ENCODE data around the gene TMEM60.
"Not testable (repeated sequence)": the region's sequence is repeated elsewhere in the genome, so short reads cannot be mapped to it uniquely, and the experiment has no call there.

TMEM60 gene

DNA sequence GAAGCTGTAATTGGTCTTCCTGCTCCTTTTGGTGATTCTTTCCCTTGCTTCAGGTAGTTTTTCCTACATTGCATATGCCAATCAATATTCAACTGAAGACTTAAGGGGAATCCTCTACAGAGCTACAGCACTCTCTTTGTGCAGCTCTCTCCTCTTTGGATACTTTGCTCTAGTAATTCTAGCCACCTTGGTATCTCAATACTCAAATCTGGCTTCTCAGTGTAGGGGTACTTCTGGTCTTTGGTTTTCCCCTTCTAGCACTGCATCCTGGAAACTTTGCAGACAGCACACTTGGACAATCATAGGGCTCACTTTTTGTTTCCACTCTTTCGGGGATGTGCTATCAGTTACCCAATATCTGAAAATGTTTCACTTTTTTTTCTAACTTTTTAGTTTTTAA is 10.3 kb upstream of the TMEM60 start:
- DNase-seq: no peak

DNA sequence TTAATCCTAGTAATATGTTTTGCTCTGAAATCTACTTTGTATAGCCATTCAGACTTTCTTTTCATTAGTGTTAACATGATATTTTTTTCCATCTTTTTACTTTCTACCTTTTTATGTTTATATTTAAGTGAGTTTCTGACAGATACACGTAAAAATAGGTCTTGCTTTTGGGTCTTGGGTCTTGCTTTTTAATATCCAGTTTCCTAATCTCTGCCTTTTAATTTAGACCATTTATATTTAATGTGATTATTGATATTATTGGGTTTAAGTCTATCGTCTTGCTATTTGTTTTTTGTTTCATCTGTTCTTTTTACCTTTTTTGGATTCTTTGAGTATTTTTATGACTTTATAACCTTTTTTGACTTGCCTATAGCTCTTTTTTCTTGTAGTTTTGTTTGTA is 8.2 kb upstream of the TMEM60 start:
- no peak for DNase-seq

DNA sequence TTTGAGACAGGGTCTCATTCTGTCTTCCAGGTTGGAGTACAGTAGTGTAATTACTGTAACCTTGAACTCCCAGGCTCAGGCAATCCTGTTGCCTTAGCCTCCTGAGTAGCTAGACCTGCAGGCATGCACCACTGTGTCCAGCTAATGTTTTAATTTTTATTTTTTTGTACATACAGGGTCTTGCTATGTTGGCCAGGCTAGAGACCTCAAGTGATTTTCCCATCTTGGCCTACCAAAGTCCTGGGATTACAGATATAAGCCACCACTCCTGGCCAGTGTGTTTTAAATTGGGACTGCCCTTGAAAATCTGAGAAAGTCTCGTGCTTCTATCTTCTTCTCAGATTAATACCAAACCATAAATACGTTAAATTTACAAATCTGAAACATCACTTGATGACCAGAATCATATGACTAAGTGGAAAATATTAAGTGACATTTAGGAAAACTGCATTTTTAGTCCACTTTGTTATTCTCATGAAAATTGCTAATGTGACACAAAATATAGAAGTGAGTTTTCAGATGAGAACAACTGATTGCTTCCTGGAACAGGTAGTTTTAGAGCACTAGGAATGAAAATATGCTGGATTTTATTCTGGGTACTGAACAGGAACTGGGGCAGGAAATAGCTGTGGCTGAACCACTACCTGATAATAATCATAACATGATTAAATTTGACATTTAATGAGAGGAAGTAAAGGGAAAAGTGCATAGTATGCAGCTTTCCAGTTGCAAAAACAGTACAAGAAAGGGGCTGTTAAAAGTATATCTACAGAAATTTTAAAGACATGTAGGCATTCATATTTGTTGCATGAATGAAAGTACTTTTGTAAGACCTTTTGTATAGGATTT is 4.5 kb upstream of the TMEM60 start:
- DNase-seq: peak in 1 of 2 donors; percentile 35

DNA sequence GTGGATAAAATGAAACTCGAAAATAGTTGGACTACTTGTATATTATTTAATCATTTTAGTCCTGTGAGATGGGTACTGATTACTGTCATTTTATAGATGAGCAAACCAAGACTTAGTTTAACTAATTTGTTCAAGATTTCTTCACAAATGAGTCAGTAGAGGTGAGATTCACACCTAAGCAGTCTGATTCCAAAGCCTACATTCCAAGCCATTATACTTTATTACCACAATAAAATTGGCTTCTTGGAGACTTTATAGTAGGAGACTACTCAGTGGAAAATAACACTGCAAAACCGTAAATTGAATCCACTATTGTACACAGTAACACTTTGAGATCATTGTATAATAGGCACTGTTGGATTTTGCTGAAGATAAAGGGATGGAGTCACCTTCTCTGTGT is 2.5 kb upstream of the TMEM60 start:
- DNase-seq: no peak

DNA sequence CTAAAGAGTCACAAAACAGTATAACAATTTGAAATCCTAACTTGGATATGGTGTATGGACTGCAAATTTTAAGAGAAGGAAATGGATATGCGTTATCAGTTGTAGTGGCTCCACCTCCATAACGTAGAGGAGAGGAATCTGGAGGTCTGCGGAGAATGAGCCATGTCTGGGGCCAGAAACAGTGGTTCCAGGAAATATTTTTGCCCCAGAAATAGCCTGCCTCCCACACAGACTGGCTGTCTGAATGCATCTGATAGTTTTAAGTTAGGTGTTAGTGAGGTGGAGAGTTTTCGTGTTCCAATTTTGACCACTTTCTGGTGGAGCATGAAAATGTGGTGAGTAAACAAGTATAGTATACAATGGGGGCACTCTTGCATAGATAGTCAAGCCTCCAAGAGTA is 1.9 kb upstream of the TMEM60 start:
- no peak for DNase-seq

DNA sequence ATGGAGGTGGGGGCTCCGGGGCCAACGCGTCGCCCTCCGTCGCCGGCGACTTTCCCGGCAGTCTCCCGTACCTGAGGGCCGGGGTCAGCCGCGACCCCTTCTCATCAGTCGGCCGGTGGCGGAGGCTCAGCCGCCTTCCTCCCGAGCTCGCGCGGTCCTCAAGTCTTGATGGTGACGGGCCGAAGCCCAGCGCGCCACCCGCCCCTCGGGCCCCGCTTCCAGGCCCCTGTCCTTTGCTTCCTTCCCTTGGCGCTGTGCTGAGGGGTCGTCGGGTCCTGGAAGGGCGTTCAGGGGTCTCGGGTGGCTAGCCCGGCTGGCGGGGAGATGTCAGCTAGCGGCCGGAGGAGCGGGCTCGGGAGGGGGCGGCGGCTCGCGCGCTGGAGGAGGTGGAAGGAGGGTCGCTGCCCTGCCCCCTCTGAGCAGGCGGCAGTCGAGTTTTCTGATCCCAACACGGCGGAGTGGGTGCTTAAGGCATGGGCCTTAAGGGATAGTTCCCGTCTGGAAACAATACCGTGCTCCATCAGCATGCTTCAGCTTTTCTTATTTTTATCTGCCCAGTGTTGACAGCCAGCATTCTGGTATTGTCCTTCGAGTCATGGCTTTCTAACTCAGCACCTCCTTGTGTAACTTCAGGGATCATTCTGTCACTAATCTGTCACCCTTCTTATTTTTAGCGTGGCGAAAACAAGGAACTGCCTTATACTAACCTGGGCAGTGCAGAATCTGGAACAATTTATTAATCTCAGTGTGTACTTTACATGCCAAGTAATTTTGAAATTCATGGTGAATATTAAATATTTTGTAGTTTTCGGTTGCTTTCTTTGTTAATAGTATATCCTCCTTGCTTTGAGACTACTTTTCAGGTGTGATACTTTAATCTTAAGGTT is 1.1 kb upstream of the TMEM60 start:
- peak in 1 of 2 donors; percentile 27 for DNase-seq

DNA sequence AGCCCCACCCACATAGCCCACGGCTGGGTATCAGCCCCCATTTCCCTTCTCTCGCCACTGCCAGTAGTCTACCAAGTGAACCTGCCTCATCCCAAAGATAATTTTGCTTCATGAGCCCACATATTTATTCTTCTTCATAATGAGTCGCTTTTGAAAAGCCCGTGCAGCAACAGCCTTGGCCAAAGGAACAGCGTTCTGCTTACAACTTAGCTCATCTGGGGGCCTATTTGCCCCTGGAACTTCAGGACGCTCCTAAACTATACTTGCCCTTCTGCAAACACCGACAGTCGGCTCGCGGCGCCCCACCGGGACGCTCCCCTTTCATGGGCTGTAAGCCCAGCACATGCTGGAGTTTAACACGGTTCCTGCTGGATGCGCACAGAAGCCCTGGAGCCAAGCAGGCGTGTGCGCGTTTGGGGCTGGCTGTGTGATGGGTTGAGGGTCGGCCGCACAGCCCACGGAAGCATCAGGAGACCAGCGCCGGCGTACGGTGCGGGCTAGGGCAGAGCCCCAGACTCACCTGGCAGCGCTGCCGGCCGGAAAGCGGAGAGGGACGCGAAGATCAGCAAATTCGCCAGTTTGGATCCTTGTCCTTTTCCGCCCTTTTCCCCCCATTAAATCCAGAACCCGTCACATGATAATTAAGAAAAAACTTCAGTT is 370 bp downstream of the TMEM60 start:
- DNase-seq: no peak

DNA sequence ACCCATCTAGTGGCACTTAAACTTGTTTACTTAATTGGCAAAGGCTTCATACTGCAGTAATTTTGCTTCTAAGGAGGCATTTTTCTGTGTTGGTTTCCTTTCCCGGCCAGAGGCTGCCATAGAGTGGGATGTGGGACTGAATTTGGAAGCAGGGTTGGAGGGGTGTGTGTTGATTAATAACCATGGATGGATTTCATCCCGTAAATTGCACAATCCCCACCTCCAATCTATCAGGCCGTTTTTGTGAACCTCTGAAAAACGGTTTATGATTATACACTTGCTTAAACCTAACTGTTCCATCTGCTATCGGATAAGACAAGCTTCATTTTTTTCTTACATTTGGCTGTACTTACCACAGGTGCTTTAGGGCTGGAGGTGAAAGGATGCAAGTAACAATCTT is 1.3 kb downstream of the TMEM60 start:
- DNase-seq: no peak

DNA sequence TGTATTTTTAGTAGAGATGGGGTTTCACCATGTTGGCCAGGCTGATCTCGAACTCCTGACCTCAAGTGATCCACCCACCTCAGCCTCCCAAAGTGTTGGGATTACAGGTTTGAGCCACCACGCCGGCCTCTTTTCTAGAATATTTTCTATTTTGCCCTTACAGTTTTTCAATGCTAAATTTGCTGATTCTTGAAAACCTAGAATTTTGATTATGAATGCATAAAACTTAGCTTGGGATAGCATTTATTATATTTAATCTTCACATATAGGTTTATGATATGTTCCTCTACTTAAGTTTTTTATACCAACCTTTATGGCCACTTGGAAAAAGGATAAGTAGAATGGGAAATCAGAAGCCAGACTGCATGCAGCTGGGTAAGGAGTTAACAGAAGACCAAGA is 2.1 kb downstream of the TMEM60 start:
- DNase-seq: no peak

DNA sequence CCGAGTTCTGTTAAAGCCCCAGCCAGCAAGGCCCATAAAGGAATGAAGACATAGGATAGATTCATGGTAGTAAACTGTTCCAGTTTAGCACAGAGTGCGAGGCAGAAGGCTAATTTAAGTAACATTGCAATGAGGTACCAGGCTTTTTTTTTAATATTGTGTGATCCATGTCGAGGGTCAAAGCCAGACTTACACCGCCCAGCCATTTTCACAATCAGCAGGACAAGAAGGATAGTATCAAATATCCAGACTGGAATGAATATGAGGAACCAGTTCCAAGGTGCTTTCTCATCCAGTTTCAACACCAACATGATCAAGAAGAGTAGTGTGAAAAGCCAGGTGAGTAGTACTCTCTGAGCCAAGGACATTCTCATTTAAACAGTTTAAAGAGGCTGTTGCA is 4.2 kb downstream of the TMEM60 start:
- DNase-seq: no peak

DNA sequence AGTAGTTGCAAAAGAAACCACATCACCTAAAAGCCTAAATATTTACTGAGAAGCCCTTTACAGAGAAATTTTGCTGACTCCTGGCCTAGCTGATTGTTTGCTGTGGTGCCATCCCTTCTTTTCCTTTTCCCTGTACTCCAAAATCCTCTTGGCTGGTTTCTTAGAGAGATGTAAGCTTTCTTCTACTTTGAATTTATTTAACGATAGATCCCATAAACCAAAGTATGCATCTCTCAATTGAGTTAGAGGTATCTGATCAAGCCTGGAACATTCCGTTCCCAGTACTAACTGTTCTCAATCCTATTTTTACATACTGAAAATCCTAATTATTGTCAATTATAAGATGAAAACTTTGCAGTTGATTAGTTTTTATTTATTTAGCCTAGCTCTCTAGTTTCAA is 6.3 kb downstream of the TMEM60 start:
- DNase-seq: no peak

DNA sequence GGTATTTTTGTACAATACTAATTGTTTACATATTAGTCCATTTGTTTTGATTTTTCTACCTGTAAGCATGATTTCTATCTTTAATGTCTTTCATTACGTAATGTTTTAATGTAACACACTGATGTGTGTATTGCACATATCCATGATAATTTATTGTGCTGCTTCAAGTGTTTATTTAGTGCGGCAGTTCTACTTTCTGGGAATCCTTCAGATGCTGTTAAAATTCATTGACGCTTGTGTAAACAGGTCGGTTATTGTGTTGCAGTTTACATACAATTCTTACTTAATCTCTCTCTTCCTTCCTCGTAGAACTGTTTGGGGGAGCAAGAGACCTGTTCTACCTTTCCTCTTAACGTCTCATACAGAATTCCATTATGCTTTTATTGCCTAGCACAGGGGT is 6.9 kb downstream of the TMEM60 start:
- no peak for DNase-seq

DNA sequence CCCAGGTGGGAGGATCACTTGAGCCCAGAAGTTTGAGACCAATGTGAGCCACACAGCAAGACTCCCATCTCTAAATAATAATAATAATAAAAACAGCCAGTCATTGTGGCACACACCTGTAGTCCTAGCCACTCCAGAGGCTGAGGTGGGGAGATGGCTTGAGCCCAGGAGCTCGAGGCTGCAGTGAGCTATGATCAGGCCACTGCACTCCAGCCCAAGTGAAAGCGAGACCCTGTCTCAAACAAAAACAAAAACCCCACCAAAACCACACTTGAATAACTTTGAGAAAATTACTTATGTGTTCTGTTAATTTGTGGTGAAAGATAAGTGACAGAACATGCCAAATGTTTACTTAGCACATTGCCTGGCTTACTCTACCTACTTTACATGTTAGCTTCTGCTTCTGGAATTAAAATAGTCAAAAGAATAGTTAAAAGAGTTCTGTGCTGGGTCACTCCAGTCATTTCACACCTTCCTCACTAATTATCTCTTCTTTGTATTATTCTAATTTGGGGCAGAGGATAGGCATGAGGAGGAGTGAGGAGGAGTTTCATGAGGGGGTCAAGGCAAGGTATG is 9.8 kb downstream of the TMEM60 start:
- DNase-seq: no peak

DNA sequence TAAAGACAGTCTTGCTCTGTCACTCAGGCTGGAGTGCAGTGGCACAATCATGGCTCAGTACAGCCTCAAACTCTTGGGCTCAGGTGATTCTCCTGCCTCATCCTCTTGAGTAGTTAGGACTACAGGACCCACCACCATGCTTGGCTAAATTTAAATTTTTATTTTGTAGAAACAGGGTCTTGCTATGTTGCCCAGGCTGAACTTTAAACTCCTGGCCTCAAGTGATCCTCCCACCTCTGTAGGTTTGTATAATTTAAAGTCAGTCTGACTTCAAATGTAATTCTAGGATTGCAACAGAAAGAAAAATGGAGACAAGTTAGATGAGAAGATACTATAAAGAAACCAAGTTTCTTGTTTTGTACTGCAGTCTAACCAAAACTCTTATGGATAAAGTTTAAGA is 11.5 kb downstream of the TMEM60 start:
- DNase-seq: no peak

DNA sequence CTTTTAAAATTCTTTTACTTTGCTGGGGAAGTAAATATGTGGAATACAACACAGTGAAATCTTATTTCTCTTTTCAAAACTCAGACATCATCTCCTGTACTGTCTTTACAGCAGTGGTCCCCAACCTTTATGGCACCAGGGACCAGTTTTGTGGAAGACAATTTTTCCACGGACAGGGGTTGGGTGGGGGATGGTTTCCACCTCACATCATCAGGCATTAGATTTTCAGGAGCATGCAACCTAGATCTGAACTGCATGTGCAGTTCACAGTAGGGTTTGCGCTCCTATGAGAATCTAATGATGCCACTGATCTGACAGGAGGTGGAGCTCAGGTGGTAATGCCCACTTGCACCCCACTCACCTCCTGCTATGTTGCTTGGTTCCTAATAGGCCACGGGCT is 12.2 kb downstream of the TMEM60 start:
- no peak for DNase-seq

DNA sequence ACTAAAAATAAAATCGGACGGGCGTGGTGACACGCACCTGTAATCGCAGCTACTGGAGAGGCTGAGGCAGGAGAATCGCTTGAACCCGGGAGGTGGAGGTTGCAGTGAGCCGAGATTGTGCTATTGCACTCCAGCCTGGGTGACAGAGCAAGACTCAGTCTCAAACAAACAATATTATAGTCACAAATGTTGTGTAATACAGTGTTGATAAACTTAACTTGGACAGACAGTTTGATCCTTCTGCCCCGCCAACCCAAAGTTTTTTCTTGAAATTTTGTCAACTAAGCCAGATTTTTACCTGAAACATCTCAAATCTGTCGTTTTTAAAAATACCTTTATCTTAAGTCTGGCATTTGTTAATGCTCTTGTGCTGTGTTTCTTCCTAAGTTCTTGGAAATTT is 13.8 kb downstream of the TMEM60 start:
- DNase-seq: not testable (repeated sequence)

DNA sequence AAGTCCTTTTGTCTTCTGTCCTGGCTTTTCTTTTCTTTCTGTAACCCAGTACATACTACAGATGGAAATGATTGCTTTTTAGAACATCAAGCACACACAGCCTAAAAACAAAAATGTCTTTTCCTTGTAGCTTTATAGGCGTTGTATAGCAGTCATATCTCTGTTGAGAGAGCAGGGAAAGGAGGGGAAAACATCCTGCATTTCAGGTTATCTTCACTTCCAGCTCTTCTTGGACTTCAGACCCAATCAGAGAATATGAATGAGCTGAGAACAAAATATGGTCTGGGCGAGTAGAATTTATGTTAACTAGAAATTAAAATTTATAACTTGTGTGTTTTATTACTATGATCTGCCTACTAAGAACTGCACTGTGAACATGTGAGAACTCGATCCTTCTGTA is 14.7 kb downstream of the TMEM60 start:
- DNase-seq: no peak

DNA sequence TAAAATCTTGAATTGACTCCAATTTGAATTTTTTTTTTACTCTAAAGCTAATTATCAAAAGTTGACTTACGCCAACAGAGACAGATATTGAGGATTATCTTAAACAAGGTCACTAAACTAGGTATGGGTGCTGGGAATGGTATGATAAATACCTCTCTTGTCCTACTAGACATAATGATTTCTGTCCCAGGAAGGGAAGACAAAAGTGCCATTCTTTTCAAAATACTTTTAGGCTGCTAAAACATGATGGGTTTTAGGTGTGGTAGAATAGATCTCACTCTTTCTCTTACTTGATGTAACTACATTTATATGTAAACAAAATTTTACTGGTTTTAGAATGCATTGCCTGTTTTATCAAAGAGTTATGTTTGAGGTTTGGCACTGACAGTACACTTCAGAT is 15.1 kb downstream of the TMEM60 start:
- DNase-seq: no peak

DNA sequence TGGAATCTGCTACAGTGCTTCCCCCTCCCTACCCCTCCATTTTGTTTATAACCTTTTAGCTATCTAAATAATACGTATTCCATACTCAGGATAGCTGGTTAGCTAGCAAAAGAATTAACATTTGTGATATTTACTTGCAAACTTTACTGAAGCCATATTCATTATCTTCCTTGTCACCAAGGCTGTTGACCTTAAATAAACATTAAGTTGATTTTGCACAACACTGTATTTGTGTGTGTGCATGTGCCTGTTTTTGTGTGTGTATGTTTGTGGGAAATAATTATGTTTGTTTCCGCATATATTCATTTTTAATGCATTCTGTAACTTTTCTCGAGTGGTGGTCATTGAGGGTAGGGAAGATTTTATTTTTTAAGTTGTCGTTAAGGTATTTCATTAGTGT is 15.9 kb downstream of the TMEM60 start:
- DNase-seq: no peak

DNA sequence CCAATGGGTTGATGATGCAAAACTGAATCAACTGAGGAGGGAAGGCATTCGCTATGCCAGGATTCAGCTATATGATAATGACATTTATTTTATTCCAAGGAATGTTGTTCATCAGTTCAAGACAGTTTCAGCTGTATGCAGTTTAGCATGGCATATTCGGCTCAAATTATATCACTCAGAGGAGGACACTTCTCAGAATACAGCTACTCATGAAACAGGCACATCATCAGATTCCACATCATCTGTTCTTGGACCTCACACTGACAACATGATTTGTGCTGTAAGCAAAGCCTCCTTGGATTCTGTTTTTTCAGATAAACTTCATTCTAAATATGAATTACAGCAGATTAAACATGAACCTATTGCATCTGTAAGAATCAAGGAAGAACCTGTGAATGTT is 19.7 kb downstream of the TMEM60 start:
- no peak for DNase-seq

DNA sequence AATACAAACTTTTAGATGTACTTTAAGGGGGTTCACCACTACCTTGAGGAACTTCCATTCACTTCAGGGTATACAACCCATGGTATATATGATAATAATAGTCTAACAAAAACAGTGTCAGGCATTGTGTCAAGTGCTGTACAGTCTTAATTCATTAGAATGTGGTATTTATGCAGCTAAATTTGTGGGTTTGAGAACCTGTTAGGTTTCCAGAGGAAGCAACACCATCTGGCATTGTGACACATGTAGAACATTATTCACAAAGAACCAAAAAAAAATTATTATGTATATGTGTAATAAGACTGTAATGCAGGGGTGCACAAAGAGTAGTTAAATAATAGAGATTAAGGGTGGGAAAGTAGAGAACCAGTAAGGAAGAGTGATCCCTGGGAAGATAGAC is 26.3 kb downstream of the TMEM60 start:
- DNase-seq: no peak

DNA sequence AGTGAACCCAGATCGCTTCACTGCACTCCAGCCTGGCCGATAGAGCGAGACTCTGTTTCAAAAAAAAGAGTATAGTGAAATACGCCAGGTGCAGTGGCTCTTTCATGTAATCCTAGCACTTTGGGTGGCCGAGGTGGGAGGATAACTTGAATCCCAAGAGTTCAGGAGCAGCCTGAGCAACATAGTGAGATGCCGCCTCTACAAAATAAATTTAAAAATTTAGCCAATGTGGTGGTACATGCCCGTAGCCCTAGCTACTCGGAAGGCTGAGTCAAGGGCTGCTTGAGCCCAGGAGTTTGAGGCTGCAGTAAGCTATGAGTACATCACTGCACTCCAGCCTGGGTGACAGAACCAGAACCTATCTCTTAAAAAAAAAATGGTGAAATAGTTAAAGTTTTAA is 27.9 kb downstream of the TMEM60 start:
- DNase-seq: no peak
